Liver (tissue), 9 donors: ENCODE results near the gene RREB1. TPM values are rescaled to one million over a fixed set of nuclear protein-coding genes. Genes with fewer than 3 reads are reported as not detected.

Source experiments
- DNase-seq: peaks from one replicate; pipeline ENCODE4 v3.0.0-alpha.2; 2017; ENCODE audit warnings: low spot score
- H3K27ac ChIP-seq, 2 donors: one replicate each; pipeline ENCODE4 v1.7.0; 2013; ENCODE audit warnings: inconsistent platforms in 2 of 2, low read length in 2 of 2, control low read depth in 1 of 2, low read depth in 1 of 2, mild to moderate bottlenecking in 1 of 2
- H3K27me3 ChIP-seq, 4 donors: one replicate each; pipeline versions ENCODE4 v1.6.1 to v1.7.0; 2013; ENCODE audit warnings: low read length in 3 of 4, inconsistent platforms in 1 of 4, mild to moderate bottlenecking in 1 of 4, moderate library complexity in 1 of 4; ENCODE audit not compliant: control insufficient read depth in 4 of 4, insufficient read depth in 4 of 4
- H3K36me3 ChIP-seq, 4 donors: one replicate each; pipeline versions ENCODE4 v1.6.1 to v1.7.0; 2013; ENCODE audit warnings: low read length in 3 of 4, mild to moderate bottlenecking in 3 of 4, low read depth in 1 of 4, moderate library complexity in 1 of 4; ENCODE audit not compliant: control insufficient read depth in 4 of 4, insufficient read depth in 3 of 4
- H3K4me1 ChIP-seq, 4 donors: one replicate each; pipeline versions ENCODE4 v1.6.1 to v1.7.0; 2013; ENCODE audit warnings: low read length in 3 of 4, mild to moderate bottlenecking in 3 of 4, moderate library complexity in 1 of 4; ENCODE audit not compliant: control insufficient read depth in 4 of 4, insufficient read depth in 4 of 4
- H3K4me3 ChIP-seq, 3 donors: one replicate each; pipeline versions ENCODE4 v1.6.1 to v1.7.0; 2013; ENCODE audit warnings: low read length in 3 of 3, control low read depth in 1 of 3, low read depth in 1 of 3, mild to moderate bottlenecking in 1 of 3
- H3K9ac ChIP-seq, 2 donors: one replicate each; pipeline ENCODE4 v1.7.0; 2013; ENCODE audit warnings: low read length in 2 of 2, mild to moderate bottlenecking in 2 of 2, moderate library complexity in 2 of 2, control low read depth in 1 of 2, low read depth in 1 of 2
- H3K9me3 ChIP-seq, 4 donors: one replicate each; pipeline versions ENCODE4 v1.6.1 to v1.7.0; 2013; ENCODE audit warnings: low read length in 3 of 4; ENCODE audit not compliant: control insufficient read depth in 4 of 4
- ATF3 ChIP-seq: IDR thresholded peaks from 2 replicates; pipeline ENCODE4 v1.6.1; 2016; ENCODE audit warnings: antibody characterized with exemption
- CTCF ChIP-seq: fragments of 150-350 bp; IDR thresholded peaks from 2 replicates; pipeline ENCODE4 v1.5.1; 2017; ENCODE audit warnings: improper control_type of control experiment, low read depth, low read length; ENCODE audit not compliant: missing input control
- EGR1 ChIP-seq, 2 donors: IDR thresholded peaks; 2 replicates each; pipeline ENCODE4 v1.6.1; 2016 to 2018; ENCODE audit warnings: antibody characterized with exemption in 2 of 2, low read depth in 2 of 2
- FOXA1 ChIP-seq: IDR thresholded peaks from 2 replicates; pipeline ENCODE4 v1.6.1; 2016; ENCODE audit warnings: antibody characterized with exemption
- FOXA2 ChIP-seq: IDR thresholded peaks from 2 replicates; pipeline ENCODE4 v1.6.1; 2016; ENCODE audit warnings: antibody characterized with exemption
- GABPA ChIP-seq, 2 donors: IDR thresholded peaks in 1 of 2; conservative IDR thresholded peaks in 1 of 2; 2 replicates each; pipeline ENCODE4 v1.6.1; 2016; ENCODE audit warnings: antibody characterized with exemption in 2 of 2, mild to moderate bottlenecking in 1 of 2, moderate library complexity in 1 of 2
- HNF4A ChIP-seq, 2 donors: conservative IDR thresholded peaks; 2 replicates each; pipeline ENCODE4 v1.6.1; 2016; ENCODE audit warnings: antibody characterized with exemption in 2 of 2, mild to moderate bottlenecking in 2 of 2
- HNF4G ChIP-seq: IDR thresholded peaks from 2 replicates; pipeline ENCODE4 v1.6.1; 2016; ENCODE audit warnings: antibody characterized with exemption
- NR2F2 ChIP-seq: IDR thresholded peaks from 2 replicates; pipeline ENCODE4 v1.6.1; 2016; ENCODE audit warnings: antibody characterized with exemption
- RAD21 ChIP-seq, 2 donors: IDR thresholded peaks; 2 replicates each; pipeline ENCODE4 v1.6.1; 2016; ENCODE audit warnings: antibody characterized with exemption in 2 of 2, mild to moderate bottlenecking in 2 of 2
- RXRA ChIP-seq, 2 donors: IDR thresholded peaks; 2 replicates each; pipeline ENCODE4 v1.6.1; 2017 to 2018; ENCODE audit warnings: antibody characterized with exemption in 2 of 2, mild to moderate bottlenecking in 1 of 2
- SP1 ChIP-seq: IDR thresholded peaks from 2 replicates; pipeline ENCODE4 v1.6.1; 2018; ENCODE audit warnings: antibody characterized with exemption, mild to moderate bottlenecking
- TAF1 ChIP-seq: conservative IDR thresholded peaks from 2 replicates; pipeline ENCODE4 v1.6.1; 2016; ENCODE audit warnings: antibody characterized with exemption, mild to moderate bottlenecking
- YY1 ChIP-seq: IDR thresholded peaks from 2 replicates; pipeline ENCODE4 v1.6.1; 2016; ENCODE audit warnings: antibody characterized with exemption, mild to moderate bottlenecking
- ZBTB33 ChIP-seq: IDR thresholded peaks from 2 replicates; pipeline ENCODE4 v1.6.1; 2016; ENCODE audit warnings: antibody characterized with exemption
- WGBS: extraction: QIAGEN DNeasy Blood & Tissue Kit; methylation state at CpG from one replicate; pipeline ENCODE4 v1.1.7; 2013; 5-methylcytosine and 5-hydroxymethylcytosine counted together
- polyA plus RNA-seq, 2 donors: library from polyadenylated mRNA; stranded (reverse) in 1 of 2; unstranded in 1 of 2; fragments of 200-250 nt in 1 of 2; fragments of >200 nt in 1 of 2; fragmentation: Nextera tagmentation in 1 of 2; extraction: Ambion mirVana in 1 of 2; gene quantifications; one replicate each; pipeline versions ENCODE4 v1.2.1 to v1.2.3, GENCODE V29; 2013 to 2015
- total RNA-seq, 2 donors: library from RNA; depleted of rRNA; stranded (reverse); fragments of >200 nt; gene quantifications; one replicate each; pipeline ENCODE4 v1.2.3, GENCODE V29; 2014
- donor health status: healthy.
- donor health status: healthy.
- donor health status: healthy.
- donor health status: healthy.
- donor health status: healthy.

The RREB1 gene
- total and polyA plus RNA-seq, 4 donors: 10.1 to 28.9 (median 17.3) TPM

- no peaks in the 10 kb centered on the region for H3K9me3 ChIP-seq
- TF ChIP-seq HNF4A (conservative IDR thresholded peaks at IDR 0.05) (peak in 1 of 2 donors; percentile 41), RAD21 (IDR thresholded peaks at IDR 0.05) (peak in 1 of 2 donors; percentile 6), HNF4G (no peak), NR2F2 (no peak), EGR1 (IDR thresholded peaks at IDR 0.05; ENCODE audit: low read depth in 2 of 2) (no peak), SP1 (no peak), YY1 (no peak), ZBTB33 (no peak), FOXA1 (no peak), GABPA (IDR thresholded peaks at IDR 0.05 in 1 of 2, conservative IDR thresholded peaks at IDR 0.05 in 1 of 2) (no peak), ATF3 (no peak)
- H3K4me3 ChIP-seq: no peak overlapping the region
- H3K36me3 ChIP-seq: no peaks in the 10 kb centered on the region
- H3K9ac ChIP-seq: peak overlapping the region; percentile 2 to 80
- H3K27ac ChIP-seq: peak overlapping the region; percentile 45 to 65
- DNase-seq: no peak
- no peaks in the 10 kb centered on the region for H3K27me3 ChIP-seq
- 28% methylated on average over 7 of the region's 7 CpGs for WGBS
- peaks cover 16 to 68% (median 60%) of the 10 kb centered on the region in 4 donors for H3K4me1 ChIP-seq
Observed at GRCh38 chr6:7144872-7145584, 37.3 kb downstream of the RREB1 start.

- peak overlapping the region; percentile 2 to 37 for H3K9ac ChIP-seq
Observed at GRCh38 chr6:7145585-7145884, 37.8 kb downstream of the RREB1 start.

More at GRCh38 chr6:7145585-7145884, 37.8 kb downstream of the RREB1 start:
- DNase-seq: no peak
- Histone ChIP-seq H3K27me3 (no peaks in the 10 kb centered on the region), H3K4me1 (peaks cover 16 to 68% (median 61%) of the 10 kb centered on the region in 4 donors), H3K36me3 (no peaks in the 10 kb centered on the region), H3K9me3 (no peaks in the 10 kb centered on the region), H3K4me3 (no peak overlapping the region), H3K27ac (peak overlapping the region; percentile 45 to 65)
- TF ChIP-seq ZBTB33: no peak
- TF ChIP-seq EGR1 (IDR thresholded peaks at IDR 0.05; ENCODE audit: low read depth in 2 of 2): no peak
- no peak for TF ChIP-seq RXRA (IDR thresholded peaks at IDR 0.05)
- TF ChIP-seq RAD21 (IDR thresholded peaks at IDR 0.05): no peak
- TF ChIP-seq ATF3: no peak
- TF ChIP-seq CTCF: no peak
- no peak for TF ChIP-seq SP1
- no peak for TF ChIP-seq HNF4G
- no peak for TF ChIP-seq FOXA2
- TF ChIP-seq YY1: no peak
- TF ChIP-seq FOXA1: no peak
- no peak for TF ChIP-seq TAF1
- 72% methylated on average over 3 of the region's 3 CpGs for WGBS
